ENCODE measurements around the gene GATA6. TPM values are rescaled to one million over a fixed set of nuclear protein-coding genes. Genes with fewer than 3 reads are reported as not detected.
A peak's percentile ranks its signal among the peaks of the same experiment; 100 is the strongest.

GATA6 gene
- total and polyA plus RNA-seq, 2 donors (not counting 1 experiment from before 2014, with no cell fraction given), result 1.4 to 6.3 TPM

- H3K27ac ChIP-seq (ENCODE audit: insufficient read depth, low read length), result no peak overlapping the region
- no peaks in the 10 kb centered on the region for H3K27me3 ChIP-seq (ENCODE audit: control insufficient read depth, insufficient read depth, low read length)
- H3K79me2 ChIP-seq (ENCODE audit: control insufficient read depth, insufficient read depth, low read length), result no peaks in the 10 kb centered on the region
- H4K20me1 ChIP-seq (ENCODE audit: control insufficient read depth, extremely low read depth, insufficient read depth, low read length), result no peaks in the 10 kb centered on the region
- H3K4me1 ChIP-seq (ENCODE audit: control insufficient read depth, extremely low read depth, insufficient read depth, low read length), result no peaks in the 10 kb centered on the region
- no peak overlapping the region for H3K4me2 ChIP-seq (ENCODE audit: extremely low read depth, insufficient read depth, low read length)
- H3K4me3 ChIP-seq (replicated peaks in 1 of 4; ENCODE audit: control extremely low read depth in 1 of 4, insufficient read depth in 1 of 4, low read depth in 3 of 4, low read length in 4 of 4), result no peak overlapping the region
- no peaks in the 10 kb centered on the region for H3K9me3 ChIP-seq (ENCODE audit: control insufficient read depth, insufficient read depth, low read depth, low read length)
- TF ChIP-seq EZH2 (IDR thresholded peaks at IDR 0.05; ENCODE audit: low read length, missing control alignments) (no peak), CTCF (conservative IDR thresholded peaks at IDR 0.05 in 1 of 2, IDR thresholded peaks at IDR 0.05 in 1 of 2; ENCODE audit: low read depth in 1 of 2, low read length in 2 of 2) (no peak)
- DNase-seq (ENCODE audit: low read depth in 2 of 2), result no peak
- no peak overlapping the region for H2AFZ ChIP-seq (ENCODE audit: low read length)
- H3K36me3 ChIP-seq (ENCODE audit: control insufficient read depth, insufficient read depth, low read length), result no peaks in the 10 kb centered on the region
- H3K9ac ChIP-seq (ENCODE audit: insufficient read depth, low read length), result no peak overlapping the region
These were observed 52.0 kb downstream of the GATA6 start for GRCh38 chr18:22221350-22221749.

- TF ChIP-seq EZH2 (IDR thresholded peaks at IDR 0.05; ENCODE audit: low read length, missing control alignments) (no peak), CTCF (conservative IDR thresholded peaks at IDR 0.05 in 1 of 2, IDR thresholded peaks at IDR 0.05 in 1 of 2; ENCODE audit: low read depth in 1 of 2, low read length in 2 of 2) (no peak)
- no peak overlapping the region for H3K9ac ChIP-seq (ENCODE audit: insufficient read depth, low read length)
- H2AFZ ChIP-seq (ENCODE audit: low read length), result no peak overlapping the region
- no peaks in the 10 kb centered on the region for H3K9me3 ChIP-seq (ENCODE audit: control insufficient read depth, insufficient read depth, low read depth, low read length)
- peak; percentile 72 to 97 for DNase-seq (ENCODE audit: low read depth in 2 of 2)
- no peaks in the 10 kb centered on the region for H3K79me2 ChIP-seq (ENCODE audit: control insufficient read depth, insufficient read depth, low read length)
- H3K4me2 ChIP-seq (ENCODE audit: extremely low read depth, insufficient read depth, low read length), result peak overlapping the region; percentile 13
- H3K4me1 ChIP-seq (ENCODE audit: control insufficient read depth, extremely low read depth, insufficient read depth, low read length), result no peaks in the 10 kb centered on the region
- no peaks in the 10 kb centered on the region for H3K36me3 ChIP-seq (ENCODE audit: control insufficient read depth, insufficient read depth, low read length)
- H4K20me1 ChIP-seq (ENCODE audit: control insufficient read depth, extremely low read depth, insufficient read depth, low read length), result no peaks in the 10 kb centered on the region
- H3K27ac ChIP-seq (ENCODE audit: insufficient read depth, low read length), result no peak overlapping the region
- H3K27me3 ChIP-seq (ENCODE audit: control insufficient read depth, insufficient read depth, low read length), result no peaks in the 10 kb centered on the region
- no peak overlapping the region for H3K4me3 ChIP-seq (replicated peaks in 1 of 4; ENCODE audit: control extremely low read depth in 1 of 4, insufficient read depth in 1 of 4, low read depth in 3 of 4, low read length in 4 of 4)
These were observed 54.0 kb downstream of the GATA6 start for GRCh38 chr18:22223254-22223964.

DNA sequence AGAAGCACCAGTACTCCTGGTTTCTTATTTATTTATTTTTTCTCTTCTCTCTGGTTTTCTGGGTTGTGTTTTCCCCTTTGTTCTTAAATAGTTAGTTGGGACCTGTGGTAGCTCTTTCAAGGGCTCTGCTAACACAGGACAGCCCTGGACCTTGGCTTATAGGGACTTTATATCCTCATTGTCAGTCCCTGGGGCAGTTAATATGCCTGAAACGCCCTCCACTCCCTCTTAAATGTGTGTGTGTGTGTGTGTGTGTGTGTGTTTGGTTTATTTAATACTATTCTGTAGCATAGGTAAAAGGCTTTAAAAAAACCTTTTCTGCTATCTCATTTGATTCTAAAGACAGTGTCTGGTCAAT, 54.6 kb downstream of the GATA6 start:
- no peaks in the 10 kb centered on the region for H3K9me3 ChIP-seq (ENCODE audit: control insufficient read depth, insufficient read depth, low read depth, low read length)
- no peak overlapping the region for H2AFZ ChIP-seq (ENCODE audit: low read length)
- no peak overlapping the region for H3K9ac ChIP-seq (ENCODE audit: insufficient read depth, low read length)
- H3K4me2 ChIP-seq (ENCODE audit: extremely low read depth, insufficient read depth, low read length), result no peak overlapping the region
- no peaks in the 10 kb centered on the region for H3K4me1 ChIP-seq (ENCODE audit: control insufficient read depth, extremely low read depth, insufficient read depth, low read length)
- H3K79me2 ChIP-seq (ENCODE audit: control insufficient read depth, insufficient read depth, low read length), result no peaks in the 10 kb centered on the region
- no peak for TF ChIP-seq EZH2 (IDR thresholded peaks at IDR 0.05; ENCODE audit: low read length, missing control alignments)
- TF ChIP-seq CTCF (conservative IDR thresholded peaks at IDR 0.05 in 1 of 2, IDR thresholded peaks at IDR 0.05 in 1 of 2; ENCODE audit: low read depth in 1 of 2, low read length in 2 of 2), result no peak
- H3K27ac ChIP-seq (ENCODE audit: insufficient read depth, low read length), result no peak overlapping the region
- H3K36me3 ChIP-seq (ENCODE audit: control insufficient read depth, insufficient read depth, low read length), result no peaks in the 10 kb centered on the region
- H3K4me3 ChIP-seq (replicated peaks in 1 of 4; ENCODE audit: control extremely low read depth in 1 of 4, insufficient read depth in 1 of 4, low read depth in 3 of 4, low read length in 4 of 4), result no peak overlapping the region
- no peak for DNase-seq (ENCODE audit: low read depth in 2 of 2)
- H3K27me3 ChIP-seq (ENCODE audit: control insufficient read depth, insufficient read depth, low read length), result no peaks in the 10 kb centered on the region
- H4K20me1 ChIP-seq (ENCODE audit: control insufficient read depth, extremely low read depth, insufficient read depth, low read length), result no peaks in the 10 kb centered on the region
